ENCODE data around the gene CNN3. TPM values are rescaled to one million over a fixed set of nuclear protein-coding genes. Genes with fewer than 3 reads are reported as not detected.
A peak's percentile ranks its signal among the peaks of the same experiment; 100 is the strongest.

Gene CNN3
- total and polyA plus RNA-seq, 2 donors (not counting 3 experiments of a cell fraction or from before 2014, with no cell fraction given): 174 to 392 TPM

- POLR2A ChIA-PET: no interaction called here
- intact Hi-C loops (cut with micrococcal nuclease): loop anchor here (5.0 kb wide), 1 partner anchor 121 kb away; no protein-coding TSS in a partner anchor
- H3K79me2 ChIP-seq (ENCODE audit: control insufficient read depth, insufficient read depth, low read length): peaks cover 30% of the 10 kb centered on the region
Observed at GRCh38 chr1:94928293-94928939, 1.5 kb upstream of the CNN3 start.

More at GRCh38 chr1:94928293-94928939, 1.5 kb upstream of the CNN3 start:
- Histone ChIP-seq H3K4me1 (ENCODE audit: control insufficient read depth, extremely low read depth, insufficient read depth, low read length) (peaks cover 40% of the 10 kb centered on the region), H3K36me3 (ENCODE audit: control insufficient read depth in 2 of 2, extremely low read depth in 1 of 2, insufficient read depth in 2 of 2, low read length in 2 of 2) (no peaks in the 10 kb centered on the region), H3K27me3 (ENCODE audit: control insufficient read depth in 2 of 2, insufficient read depth in 2 of 2, low read length in 2 of 2) (no peaks in the 10 kb centered on the region), H3K4me2 (ENCODE audit: insufficient read depth, low read length) (peak overlapping the region; percentile 42), H2AFZ (ENCODE audit: low read depth, low read length) (no peak overlapping the region), H3K9me1 (replicated peaks; ENCODE audit: control insufficient read depth, extremely low read depth, insufficient read depth, low read length) (no peaks in the 10 kb centered on the region), H3K27ac (ENCODE audit: insufficient read depth, low read depth, low read length) (no peak overlapping the region), H3K9ac (replicated peaks; ENCODE audit: extremely low read depth, insufficient read depth, low read length) (peak overlapping the region; percentile 76), H3K4me3 (replicated peaks in 1 of 3; ENCODE audit: insufficient read depth in 1 of 3, low read depth in 1 of 3, low read length in 3 of 3) (peak overlapping the region in 1 of 3 experiments; percentile 56), H3K9me3 (replicated peaks; ENCODE audit: control insufficient read depth, insufficient read depth, low read length) (no peaks in the 10 kb centered on the region), H4K20me1 (replicated peaks; ENCODE audit: control insufficient read depth, extremely low read depth, insufficient read depth, low read length) (peaks cover 4% of the 10 kb centered on the region)
- no peak for FAIRE-seq
- dilution Hi-C loops (cut with MboI; ENCODE audit: extremely low pct_ligation_motif_present, low sequenced_read_pairs): no loop called here
- no peak for TF ChIP-seq MYC (IDR thresholded peaks at IDR 0.05; ENCODE audit: low read depth, low read length)
- no peak for TF ChIP-seq JUN (IDR thresholded peaks at IDR 0.05; ENCODE audit: borderline replicate concordance, insufficient read depth, insufficient read length, low read depth)
- TF ChIP-seq FOS (IDR thresholded peaks at IDR 0.05; ENCODE audit: borderline replicate concordance, insufficient read depth, low read length): no peak
- no peak for TF ChIP-seq POLR2AphosphoS5 (IDR thresholded peaks at IDR 0.05; ENCODE audit: insufficient read depth, low read depth, low read length)
- TF ChIP-seq, protein P1, sequence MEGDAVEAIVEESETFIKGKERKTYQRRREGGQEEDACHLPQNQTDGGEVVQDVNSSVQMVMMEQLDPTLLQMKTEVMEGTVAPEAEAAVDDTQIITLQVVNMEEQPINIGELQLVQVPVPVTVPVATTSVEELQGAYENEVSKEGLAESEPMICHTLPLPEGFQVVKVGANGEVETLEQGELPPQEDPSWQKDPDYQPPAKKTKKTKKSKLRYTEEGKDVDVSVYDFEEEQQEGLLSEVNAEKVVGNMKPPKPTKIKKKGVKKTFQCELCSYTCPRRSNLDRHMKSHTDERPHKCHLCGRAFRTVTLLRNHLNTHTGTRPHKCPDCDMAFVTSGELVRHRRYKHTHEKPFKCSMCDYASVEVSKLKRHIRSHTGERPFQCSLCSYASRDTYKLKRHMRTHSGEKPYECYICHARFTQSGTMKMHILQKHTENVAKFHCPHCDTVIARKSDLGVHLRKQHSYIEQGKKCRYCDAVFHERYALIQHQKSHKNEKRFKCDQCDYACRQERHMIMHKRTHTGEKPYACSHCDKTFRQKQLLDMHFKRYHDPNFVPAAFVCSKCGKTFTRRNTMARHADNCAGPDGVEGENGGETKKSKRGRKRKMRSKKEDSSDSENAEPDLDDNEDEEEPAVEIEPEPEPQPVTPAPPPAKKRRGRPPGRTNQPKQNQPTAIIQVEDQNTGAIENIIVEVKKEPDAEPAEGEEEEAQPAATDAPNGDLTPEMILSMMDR (IDR thresholded peaks at IDR 0.05; ENCODE audit: extremely low read depth in 1 of 2, insufficient read depth in 1 of 2, low read depth in 1 of 2, low read length in 2 of 2): no peak
- CTCF ChIA-PET: interaction anchor here (1.3 to 2.9 kb wide), 6 partner anchors 9 to 115 kb away, joined by 3 to 42 read pairs (median 20); no protein-coding TSS in a partner anchor
- no peak for DNase-seq (ENCODE audit: low read depth, low spot score)
- BruUV-seq (replicated peaks): no TSS peak

Data from endothelial cell of umbilical vein (primary cell).